Suprapubic skin (tissue), 4 donors: ENCODE measurements around the gene YIF1A. TPM values are rescaled to one million over a fixed set of nuclear protein-coding genes. Genes with fewer than 3 reads are reported as not detected.
A peak's percentile ranks its signal among the peaks of the same experiment; 100 is the strongest.

Experiments
- DNase-seq, 2 donors: peaks; one replicate each; pipeline ENCODE4 v3.0.0-alpha.2; 2019; ENCODE audit warnings: low spot score in 2 of 2
- H3K27ac ChIP-seq: fragments of 200-600 bp; sonication (generic); one replicate; pipeline ENCODE4 v1.5.1; 2019
- H3K27me3 ChIP-seq: fragments of 200-600 bp; sonication (generic); one replicate; pipeline ENCODE4 v1.5.1; 2019
- H3K36me3 ChIP-seq: fragments of 200-600 bp; sonication (generic); one replicate; pipeline ENCODE4 v1.5.1; 2019
- H3K4me1 ChIP-seq: fragments of 200-600 bp; sonication (generic); one replicate; pipeline ENCODE4 v1.5.1; 2019
- H3K4me3 ChIP-seq: fragments of 200-600 bp; sonication (generic); one replicate; pipeline ENCODE4 v1.5.1; 2019; ENCODE audit warnings: mild to moderate bottlenecking
- H3K9me3 ChIP-seq: fragments of 200-600 bp; sonication (generic); one replicate; pipeline ENCODE4 v1.5.1; 2019
- CTCF ChIP-seq, 2 donors: fragments of 200-600 bp in 1 of 2; fragments of 450-650 bp in 1 of 2; sonication (generic) in 1 of 2; IDR thresholded peaks; one replicate each; pipeline ENCODE4 v1.5.1; 2016 to 2019; ENCODE audit warnings: antibody characterized with exemption in 2 of 2, mild to moderate bottlenecking in 1 of 2, moderate library complexity in 1 of 2
- EP300 ChIP-seq: sonication (generic); formaldehyde crosslinking; IDR thresholded peaks from one replicate; pipeline ENCODE4 v1.6.1; 2017; ENCODE audit warnings: antibody characterized with exemption
- POLR2A ChIP-seq, 2 donors: fragments of 450-650 bp; IDR thresholded peaks; one replicate each; pipeline ENCODE4 v1.6.1; 2017; ENCODE audit warnings: antibody characterized with exemption in 2 of 2, mild to moderate bottlenecking in 2 of 2, moderate library complexity in 2 of 2
- POLR2AphosphoS5 ChIP-seq, 3 donors: sonication (generic); formaldehyde crosslinking; IDR thresholded peaks; one replicate each; pipeline ENCODE4 v1.6.1; 2017; ENCODE audit warnings: antibody characterized with exemption in 3 of 3
- WGBS: methylation state at CpG from one replicate; pipeline ENCODE4 v1.1.5; 2018; 5-methylcytosine and 5-hydroxymethylcytosine counted together
- total RNA-seq, 4 donors: library from RNA; depleted of rRNA; stranded (reverse); fragments of >200 nt; gene quantifications; one replicate each; pipeline ENCODE4 v1.1.0, GENCODE V29; 2016

Gene YIF1A
- total RNA-seq, 4 donors from 2014 or later: 21.6 to 61.3 (median 56.1) TPM

GRCh38 chr11:66281776-66282467 lies 7.0 kb downstream of the YIF1A start:
- H3K4me3 ChIP-seq: no peak overlapping the region
- H3K9me3 ChIP-seq: no peaks in the 10 kb centered on the region
- TF ChIP-seq POLR2AphosphoS5 (IDR thresholded peaks at IDR 0.05) (no peak), CTCF (IDR thresholded peaks at IDR 0.05) (no peak), EP300 (no peak), POLR2A (IDR thresholded peaks at IDR 0.05) (no peak)
- 64% methylated on average over 14 of the region's 20 CpGs for WGBS
- no peak for DNase-seq
- H3K36me3 ChIP-seq: peaks cover 11% of the 10 kb centered on the region
- no peaks in the 10 kb centered on the region for H3K27me3 ChIP-seq
- no peak overlapping the region for H3K27ac ChIP-seq
- peaks cover 26% of the 10 kb centered on the region for H3K4me1 ChIP-seq

DNA sequence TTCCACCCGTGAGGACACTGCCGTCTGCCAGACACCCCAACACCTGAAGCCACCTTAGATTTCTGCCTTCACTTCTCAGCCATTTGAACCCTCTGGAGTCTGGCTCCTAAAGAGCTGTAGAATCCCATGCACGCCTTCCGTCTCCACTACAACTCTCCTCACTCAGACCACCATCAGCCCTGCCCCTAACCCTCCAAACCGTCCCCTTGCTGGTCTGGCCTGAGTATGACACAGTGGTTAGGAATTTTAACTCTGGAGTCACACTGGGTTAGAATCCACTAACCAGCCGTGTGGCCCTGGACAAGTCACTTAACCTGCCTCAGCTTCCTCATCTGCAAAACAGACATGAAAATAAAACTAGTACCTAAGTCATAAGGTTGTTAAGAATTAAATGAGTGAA lies 7.9 kb downstream of the YIF1A start:
- Histone ChIP-seq H3K27ac (no peak overlapping the region), H3K4me1 (peaks cover 26% of the 10 kb centered on the region), H3K27me3 (no peaks in the 10 kb centered on the region), H3K36me3 (peaks cover 20% of the 10 kb centered on the region), H3K9me3 (no peaks in the 10 kb centered on the region), H3K4me3 (no peak overlapping the region)
- TF ChIP-seq POLR2A (IDR thresholded peaks at IDR 0.05): no peak
- no peak for TF ChIP-seq CTCF (IDR thresholded peaks at IDR 0.05)
- TF ChIP-seq EP300: no peak
- no peak for TF ChIP-seq POLR2AphosphoS5 (IDR thresholded peaks at IDR 0.05)
- WGBS: 80% methylated on average over 6 of the region's 6 CpGs
- DNase-seq: no peak

GRCh38 chr11:66280428-66280827 lies 8.5 kb downstream of the YIF1A start:
- no peak for TF ChIP-seq POLR2A (IDR thresholded peaks at IDR 0.05)
- TF ChIP-seq POLR2AphosphoS5 (IDR thresholded peaks at IDR 0.05): no peak
- TF ChIP-seq CTCF (IDR thresholded peaks at IDR 0.05): no peak
- TF ChIP-seq EP300: no peak
- Histone ChIP-seq H3K27ac (no peak overlapping the region), H3K36me3 (peaks cover 26% of the 10 kb centered on the region), H3K4me1 (peaks cover 26% of the 10 kb centered on the region), H3K9me3 (no peaks in the 10 kb centered on the region), H3K27me3 (no peaks in the 10 kb centered on the region), H3K4me3 (no peak overlapping the region)
- DNase-seq: no peak
- WGBS: no CpG with 5 or more reads among the region's 14 CpGs

DNA sequence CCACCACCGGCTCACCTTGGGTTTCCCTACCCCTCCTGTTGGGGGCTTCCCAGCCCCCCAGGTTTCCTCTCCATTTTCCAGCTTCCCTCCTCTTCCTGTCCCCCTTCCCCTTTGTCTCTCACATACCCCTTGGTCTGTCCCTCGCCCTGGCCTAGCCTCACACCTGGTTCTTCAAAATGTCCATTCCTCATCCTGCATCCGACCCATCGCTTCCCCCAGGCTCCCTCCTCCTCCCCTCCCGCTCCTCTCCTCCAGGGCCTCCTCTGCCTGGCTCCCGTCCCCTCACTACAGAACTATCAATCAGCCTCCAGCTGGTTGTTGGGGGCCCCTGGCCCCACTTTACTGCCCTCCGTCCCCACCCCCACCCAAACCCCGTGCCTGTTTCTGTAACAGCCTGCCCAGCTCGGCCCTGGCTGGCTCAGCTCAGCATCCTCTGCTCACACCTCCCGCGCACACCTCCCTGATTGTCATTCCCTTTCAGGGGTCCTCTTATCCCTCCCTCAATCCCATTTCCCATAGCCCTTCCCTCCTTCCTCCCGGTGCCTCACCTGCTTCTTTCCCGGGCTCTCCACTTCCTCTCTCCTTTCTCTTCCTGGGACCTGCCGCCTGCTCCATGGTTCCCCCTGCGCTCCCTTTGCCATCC lies 9.7 kb downstream of the YIF1A start:
- Histone ChIP-seq H3K4me3 (no peak overlapping the region), H3K27ac (no peak overlapping the region), H3K9me3 (no peaks in the 10 kb centered on the region), H3K4me1 (peaks cover 34% of the 10 kb centered on the region), H3K27me3 (no peaks in the 10 kb centered on the region), H3K36me3 (peaks cover 30% of the 10 kb centered on the region)
- no peak for DNase-seq
- 72% methylated on average over 15 of the region's 15 CpGs for WGBS
- TF ChIP-seq EP300: no peak

GRCh38 chr11:66278363-66279091 lies 10.4 kb downstream of the YIF1A start:
- 5% methylated on average over 15 of the region's 45 CpGs for WGBS
- Histone ChIP-seq H3K27me3 (no peaks in the 10 kb centered on the region), H3K9me3 (no peaks in the 10 kb centered on the region), H3K27ac (no peak overlapping the region), H3K4me3 (peak overlapping the region; percentile 42), H3K4me1 (peaks cover 41% of the 10 kb centered on the region), H3K36me3 (peaks cover 35% of the 10 kb centered on the region)
- no peak for DNase-seq
- TF ChIP-seq POLR2A (IDR thresholded peaks at IDR 0.05) (no peak), EP300 (no peak), POLR2AphosphoS5 (IDR thresholded peaks at IDR 0.05) (no peak), CTCF (IDR thresholded peaks at IDR 0.05) (no peak)
